GM19099 (cell line): ENCODE measurements around the gene ABLIM1.

Source experiments
- POLR2A ChIP-seq: IDR thresholded peaks from 3 replicates; pipeline ENCODE4 v1.6.1; 2011; ENCODE audit warnings: low read depth; ENCODE audit not compliant: insufficient read length; ENCODE audit errors: extremely low read depth

ABLIM1 gene

DNA sequence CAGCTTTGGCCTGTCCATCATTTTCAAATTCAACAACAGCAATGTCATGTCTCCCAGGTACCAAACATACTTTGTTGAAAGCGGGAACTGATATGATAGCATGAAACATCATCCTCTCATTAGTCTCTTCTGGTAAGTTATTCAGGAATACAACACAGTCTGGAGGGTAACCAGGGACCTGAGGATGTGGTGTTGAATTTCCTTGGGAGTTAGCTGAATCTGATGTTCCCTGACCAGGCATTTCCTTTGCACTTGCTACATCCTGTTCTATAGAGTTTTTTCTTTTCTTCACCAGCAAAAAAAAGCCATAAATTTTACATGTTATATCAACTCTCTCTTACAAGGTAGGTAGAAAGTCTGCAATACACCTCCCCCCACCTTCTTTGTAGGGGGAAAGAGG is 156.0 kb downstream of the ABLIM1 start:
- TF ChIP-seq POLR2A = no peak

DNA sequence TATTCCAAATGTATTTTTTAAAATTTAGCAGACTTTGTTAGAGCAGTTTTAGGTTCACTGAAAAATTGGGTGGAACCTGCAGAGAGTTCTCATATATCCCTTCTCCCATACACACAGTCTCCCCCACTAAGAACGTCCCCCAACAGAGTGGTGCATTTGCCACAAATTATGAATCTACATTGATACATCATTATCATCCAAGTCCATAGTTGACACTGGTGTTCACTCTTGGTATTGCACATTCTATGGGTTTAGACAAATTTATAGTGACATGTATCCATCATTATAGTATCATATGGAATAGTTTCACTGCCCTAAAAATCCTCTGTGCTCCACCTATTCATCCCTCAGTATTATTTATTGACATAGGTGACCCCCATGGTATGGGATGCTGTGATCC is 156.4 kb downstream of the ABLIM1 start:
- TF ChIP-seq POLR2A = no peak

DNA sequence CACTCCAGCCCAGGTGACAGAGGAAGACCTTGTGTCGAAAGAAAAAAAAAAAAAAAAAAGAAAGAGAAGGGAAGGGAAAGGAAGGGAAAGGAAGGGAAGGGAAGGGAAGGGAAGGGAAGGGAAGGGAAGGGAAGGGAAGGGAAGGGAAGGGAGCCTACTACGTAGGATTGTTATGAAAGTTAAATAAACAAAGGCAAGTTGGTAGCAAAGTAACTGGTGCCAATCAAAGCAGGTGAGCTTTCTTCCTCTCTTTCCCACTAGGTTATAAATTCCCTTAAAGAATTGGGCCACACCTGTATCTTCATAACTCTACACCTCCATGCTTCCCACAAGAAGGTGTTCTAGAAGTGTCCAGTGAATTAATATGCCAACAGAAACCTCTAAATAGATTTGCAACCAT is 157.4 kb downstream of the ABLIM1 start:
- TF ChIP-seq POLR2A = no peak

DNA sequence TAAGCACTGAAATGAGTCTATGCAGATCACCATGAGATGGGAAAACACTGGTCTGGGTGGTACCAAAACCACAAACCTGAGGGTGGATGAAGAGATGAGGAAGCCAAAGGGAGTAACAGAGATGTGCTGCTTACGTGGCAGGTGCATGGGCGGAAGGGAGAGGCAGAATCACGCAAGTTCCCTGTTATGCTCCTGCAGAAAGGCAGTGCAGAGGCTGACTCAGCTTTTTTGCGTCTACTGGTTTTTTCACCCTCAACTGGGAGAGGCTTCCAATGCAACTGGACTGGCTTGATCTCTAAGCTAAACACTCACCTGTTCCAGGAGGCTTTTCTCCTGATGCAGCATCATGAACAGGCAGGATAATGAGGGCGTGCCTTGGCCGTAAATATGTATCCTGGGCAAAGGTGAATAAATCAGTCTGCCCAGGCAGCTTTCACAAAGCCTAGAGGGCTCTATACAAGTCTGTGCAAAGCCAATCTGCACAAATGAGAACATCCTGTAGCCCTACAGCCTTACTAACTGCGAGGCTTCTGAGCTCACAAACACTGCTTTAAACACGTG is 158.4 kb downstream of the ABLIM1 start:
- peak; percentile 31 for TF ChIP-seq POLR2A

DNA sequence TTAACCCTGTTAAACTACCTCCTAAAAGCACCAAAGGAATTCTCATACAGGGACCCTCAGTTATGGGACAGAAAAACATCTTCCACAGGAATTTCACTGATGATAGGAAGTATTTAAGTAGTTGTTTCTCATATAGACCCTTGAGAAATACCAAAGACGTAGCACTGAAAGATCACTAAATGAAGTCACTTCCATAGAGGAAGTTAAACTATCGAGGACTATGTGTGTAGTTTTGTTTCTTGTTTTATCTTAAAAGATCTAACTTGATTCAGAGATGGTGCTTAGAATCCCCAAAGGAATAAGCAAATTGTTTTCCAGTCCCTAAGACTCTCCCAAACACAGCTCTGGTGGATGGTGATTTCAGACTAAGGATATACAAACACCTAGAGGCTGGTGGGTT is 159.0 kb downstream of the ABLIM1 start:
- TF ChIP-seq POLR2A = no peak

DNA sequence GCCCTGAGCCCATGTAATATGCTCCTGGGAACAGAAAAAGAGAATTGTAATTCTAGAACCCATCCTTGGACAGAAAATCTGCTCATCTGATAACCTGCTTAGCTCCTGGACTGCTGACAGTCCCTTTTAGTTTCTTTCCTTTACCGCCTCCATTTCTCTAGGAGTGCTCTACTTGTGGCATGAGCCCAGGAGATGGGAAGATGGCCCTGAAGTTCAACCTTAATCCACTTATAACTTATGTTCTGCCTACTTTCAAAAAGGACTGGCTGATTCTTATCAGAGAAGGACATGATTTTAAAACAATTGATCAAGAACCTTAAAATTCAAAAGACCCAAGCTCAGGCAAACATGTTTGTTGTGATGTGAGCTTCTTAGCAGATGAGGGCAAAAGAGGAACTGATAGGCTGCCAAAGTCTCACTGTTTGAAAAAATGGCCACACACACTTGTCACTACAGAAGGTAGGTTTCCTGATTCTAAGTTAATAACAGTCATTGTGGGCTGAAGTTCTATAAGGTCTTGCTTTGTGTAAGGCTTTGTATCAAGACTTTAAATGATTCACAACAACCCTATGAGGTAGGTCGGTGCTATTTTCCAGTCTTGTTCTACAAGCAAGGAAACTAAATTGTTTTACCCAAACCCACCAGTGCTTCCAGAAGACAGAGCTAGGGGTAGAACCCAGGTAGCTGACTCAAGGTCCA is 159.5 kb downstream of the ABLIM1 start:
- no peak for TF ChIP-seq POLR2A

DNA sequence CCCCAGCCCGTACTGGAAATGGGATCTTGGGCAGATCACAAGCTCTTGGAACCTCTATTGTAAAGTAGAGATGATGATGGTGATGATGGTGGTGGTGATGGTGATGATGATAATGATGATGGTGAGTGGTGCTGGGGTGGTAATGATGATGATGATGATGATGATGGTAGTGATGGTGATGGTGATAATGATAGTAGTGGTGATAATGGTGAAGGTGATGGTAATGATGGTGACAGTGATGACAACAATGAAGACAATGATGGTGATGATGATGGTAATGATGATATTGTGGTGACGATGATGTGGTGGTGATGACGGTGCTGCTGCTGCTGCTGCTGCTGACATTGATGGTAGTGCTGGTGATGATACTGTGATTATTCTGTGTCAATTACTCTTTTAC is 162.8 kb downstream of the ABLIM1 start:
- TF ChIP-seq POLR2A = no peak

DNA sequence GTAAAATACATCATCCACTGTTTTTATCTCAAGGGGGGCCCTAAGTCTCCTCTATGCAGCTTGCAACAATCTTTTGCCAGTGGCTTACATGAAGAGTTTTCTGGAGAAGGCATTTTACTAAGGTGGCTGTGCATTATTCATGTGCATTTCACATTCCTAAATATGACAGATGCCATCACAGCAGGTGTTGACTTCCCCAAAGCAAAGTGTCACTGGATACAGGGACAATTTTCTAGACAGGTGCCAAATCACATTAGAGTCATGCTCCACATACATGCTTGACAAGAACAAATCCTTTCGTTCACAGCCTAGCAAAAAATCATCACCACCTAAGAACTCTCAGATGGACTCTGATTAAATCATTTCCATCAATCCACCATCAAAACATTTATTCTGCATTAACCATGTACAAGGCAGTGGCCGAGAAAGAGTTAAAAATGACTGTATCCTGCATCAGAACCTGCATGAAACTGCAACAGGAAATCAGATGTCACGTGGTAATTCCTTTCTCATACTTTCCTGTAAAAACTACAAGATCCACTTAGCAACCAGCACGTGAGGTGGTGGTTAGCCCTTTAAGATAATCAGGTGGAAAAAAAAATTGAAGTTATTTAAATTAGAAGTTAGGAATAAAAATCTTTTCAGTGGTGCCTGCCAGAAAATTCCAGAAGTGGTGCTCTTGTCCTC is 165.6 kb downstream of the ABLIM1 start:
- no peak for TF ChIP-seq POLR2A

DNA sequence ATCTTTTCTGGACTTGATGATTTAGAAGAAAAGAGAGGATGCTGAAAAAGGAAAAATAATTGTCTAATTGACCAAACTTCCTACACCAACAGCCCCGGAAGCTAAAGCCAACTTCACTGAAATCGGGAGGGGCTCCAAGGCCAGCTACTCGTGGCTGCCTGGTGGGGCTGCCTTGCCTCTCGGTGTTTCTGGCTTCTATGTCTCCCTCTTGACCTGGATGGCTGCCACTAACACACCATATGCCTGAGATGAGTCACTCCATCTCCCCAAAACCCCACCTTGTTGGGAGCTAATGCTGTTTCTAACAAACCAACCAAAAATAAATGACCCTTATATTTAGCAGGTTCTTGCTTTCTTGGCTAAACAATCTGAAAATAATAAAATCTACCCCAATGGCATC is 166.1 kb downstream of the ABLIM1 start:
- TF ChIP-seq POLR2A = no peak

DNA sequence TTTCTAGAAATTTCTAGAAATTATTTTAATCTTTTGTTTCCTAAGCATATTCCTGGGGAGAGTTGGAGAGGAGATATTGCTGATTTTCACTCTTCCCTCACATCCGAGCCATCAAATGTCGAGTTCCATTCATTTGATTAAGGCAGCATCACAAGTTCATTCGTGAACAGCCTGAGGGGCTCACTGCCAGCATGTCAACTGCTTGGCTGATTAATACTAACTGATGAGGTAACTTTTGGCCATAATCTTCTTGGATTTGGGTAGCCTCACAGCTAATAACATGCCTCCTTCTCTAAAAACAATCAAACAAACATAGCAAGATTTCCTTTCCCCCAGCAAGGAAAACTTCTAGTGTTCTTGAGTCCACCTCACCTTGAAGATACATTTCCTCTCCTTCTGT is 166.7 kb downstream of the ABLIM1 start:
- TF ChIP-seq POLR2A = no peak

DNA sequence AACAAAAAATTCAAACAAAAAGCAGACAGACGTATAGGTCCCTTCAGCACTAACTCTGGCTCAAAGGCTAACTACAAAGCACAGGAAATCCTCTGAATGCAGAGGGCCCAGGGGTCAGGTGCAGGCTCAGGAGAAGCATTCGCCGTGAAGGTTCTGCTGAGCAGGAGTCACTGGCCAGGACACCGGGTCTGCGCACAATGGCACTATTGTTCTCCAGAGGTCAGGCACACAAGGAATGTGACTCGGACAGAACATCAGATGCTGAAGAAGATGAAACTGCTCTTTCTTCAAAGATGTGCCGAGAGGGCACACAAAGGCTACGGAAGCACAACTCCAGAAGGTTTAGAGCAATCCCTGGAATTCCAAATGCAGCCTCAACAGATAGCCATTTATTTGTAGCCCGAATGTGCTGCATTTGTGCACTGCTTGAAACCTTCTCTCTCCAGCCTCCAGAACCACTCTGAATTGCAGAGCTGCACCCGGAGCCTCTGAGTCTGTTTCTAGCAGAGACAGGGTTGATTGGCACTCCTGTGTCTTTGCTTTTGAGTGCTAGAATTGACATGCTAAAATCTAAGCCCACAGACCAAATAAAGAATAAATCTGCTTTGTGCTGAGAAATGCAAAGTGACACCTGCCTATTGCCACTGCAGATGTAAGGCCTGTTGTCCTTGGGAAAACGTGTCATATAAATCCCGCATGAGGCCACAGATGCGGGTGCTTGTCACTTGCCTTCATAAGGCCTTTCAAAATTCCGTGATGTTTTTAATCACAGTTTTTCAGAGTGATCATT is 168.4 kb downstream of the ABLIM1 start:
- no peak for TF ChIP-seq POLR2A

DNA sequence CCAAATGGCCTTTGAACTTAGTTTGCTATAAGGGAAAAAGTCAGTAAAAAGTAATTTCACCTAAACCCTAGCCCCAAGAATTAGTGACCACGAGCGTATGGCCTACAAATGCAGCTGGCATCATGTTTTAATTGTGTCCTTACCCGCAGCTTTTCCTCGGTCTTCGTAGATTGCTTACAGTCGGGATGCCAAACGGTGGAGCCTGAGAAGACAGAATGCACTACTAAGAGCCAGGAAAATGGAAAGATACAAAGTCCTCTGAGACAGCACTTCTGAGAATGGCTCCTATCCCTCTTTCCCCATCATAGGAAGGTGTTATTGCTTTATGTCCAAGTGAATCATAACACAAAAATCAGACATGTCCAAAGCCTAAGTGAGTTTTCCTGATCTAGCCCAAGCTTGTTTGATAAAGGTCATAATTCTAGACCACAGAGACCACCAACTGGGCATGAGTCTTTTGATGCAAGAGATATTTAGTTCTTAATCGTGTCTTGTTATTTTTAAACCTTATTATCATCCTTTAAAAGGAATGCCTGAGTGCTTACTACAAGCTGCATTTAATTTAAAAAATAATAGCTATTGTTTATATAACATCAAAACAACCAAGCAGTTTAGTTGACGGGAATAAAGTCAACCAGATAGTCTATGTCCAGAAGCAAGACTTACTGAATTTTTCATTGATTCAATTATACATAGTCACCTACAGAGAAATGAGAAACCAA is 170.1 kb downstream of the ABLIM1 start:
- TF ChIP-seq POLR2A = no peak

DNA sequence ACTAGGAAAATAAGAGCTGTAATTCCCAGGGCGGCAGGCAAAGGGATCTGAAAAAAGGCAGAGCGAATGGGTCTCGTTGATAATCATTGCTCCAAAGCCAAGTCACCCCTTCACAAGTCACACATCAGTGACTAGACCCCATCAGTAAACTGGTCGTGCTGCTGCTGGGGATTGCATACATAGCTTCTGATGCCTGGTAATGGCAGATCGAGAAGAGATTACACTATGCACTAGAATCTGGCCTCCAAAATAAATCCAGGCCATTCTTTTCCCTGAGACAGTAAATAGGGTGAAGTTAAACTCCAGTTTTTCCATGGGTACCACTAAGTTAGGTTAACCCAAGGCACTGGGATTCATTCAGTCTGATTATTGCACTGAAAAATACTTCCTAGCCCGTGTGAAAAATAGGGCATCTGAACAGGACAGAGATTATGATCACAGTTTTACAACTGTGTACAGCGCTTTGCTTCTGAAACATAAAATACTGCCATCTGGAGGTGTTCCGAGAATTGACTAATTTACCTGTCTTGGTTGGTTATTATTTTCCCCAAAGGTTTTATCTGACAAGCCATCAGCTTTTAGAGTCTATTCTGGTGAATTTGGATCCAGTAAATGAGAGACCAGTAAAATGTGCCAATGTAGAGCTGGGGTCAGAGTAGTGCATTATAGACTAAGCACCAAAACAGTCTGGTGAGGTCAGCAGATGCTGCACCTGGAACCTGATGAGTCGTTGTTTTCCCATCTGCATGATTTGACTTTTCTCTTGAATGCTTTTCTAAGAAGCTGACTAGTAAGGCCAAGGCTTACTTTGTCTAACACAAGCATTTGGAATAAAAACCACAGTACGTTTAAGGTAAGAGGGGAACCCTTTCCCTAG is 170.9 kb downstream of the ABLIM1 start:
- no peak for TF ChIP-seq POLR2A
